CD14-positive monocyte (primary cell): ENCODE results near the gene DIS3L2. TPM values are rescaled to one million over a fixed set of nuclear protein-coding genes. Genes with fewer than 3 reads are reported as not detected.

ENCODE experiments used
- DNase-seq, 3 donors: peaks; one replicate each; pipeline ENCODE4 v3.0.0-alpha.2; 2011 to 2022
- H2AFZ ChIP-seq: 2 replicates; pipeline ENCODE4 v1.6.0; 2012; ENCODE audit warnings: mild to moderate bottlenecking, low read depth, low read length, inconsistent platforms; ENCODE audit not compliant: insufficient read depth, poor library complexity, severe bottlenecking
- H3K27ac ChIP-seq, 2 donors: 1 replicate in 1 of 2; 2 replicates in 1 of 2; pipeline ENCODE4 v1.5.1; 2012 to 2013; ENCODE audit warnings: low read length in 2 of 2, control low read depth in 1 of 2, inconsistent platforms in 1 of 2, low read depth in 1 of 2, mild to moderate bottlenecking in 1 of 2
- H3K27me3 ChIP-seq, 2 donors: one replicate each; pipeline versions ENCODE4 v1.6.0 to v1.6.1; 2011 to 2013; ENCODE audit warnings: low read length in 2 of 2; ENCODE audit not compliant: control insufficient read depth in 2 of 2, insufficient read depth in 2 of 2
- H3K36me3 ChIP-seq, 2 donors: replicated peaks in 1 of 2; 1 replicate in 1 of 2; 2 replicates in 1 of 2; pipeline versions ENCODE4 v1.5.1 to v1.6.1; 2012 to 2013; ENCODE audit warnings: low read length in 2 of 2, control low read depth in 1 of 2, inconsistent platforms in 1 of 2, mild to moderate bottlenecking in 1 of 2; ENCODE audit not compliant: insufficient read depth in 2 of 2, control insufficient read depth in 1 of 2
- H3K4me1 ChIP-seq, 2 donors: 1 replicate in 1 of 2; 2 replicates in 1 of 2; pipeline versions ENCODE4 v1.5.1 to v1.6.1; 2012 to 2013; ENCODE audit warnings: low read length in 2 of 2, control low read depth in 1 of 2, inconsistent platforms in 1 of 2, mild to moderate bottlenecking in 1 of 2, moderate library complexity in 1 of 2; ENCODE audit not compliant: insufficient read depth in 2 of 2, control insufficient read depth in 1 of 2
- H3K4me2 ChIP-seq: replicated peaks from 2 replicates; pipeline ENCODE3; 2012; ENCODE audit warnings: low read length, moderate library complexity, mild to moderate bottlenecking; ENCODE audit not compliant: poor library complexity, severe bottlenecking; ENCODE audit errors: extremely low read depth
- H3K4me3 ChIP-seq, 3 experiments: fragments of 200-600 bp in 1 of 3; sonication (generic) in 1 of 3; replicated peaks in 1 of 3; 1 replicate in 2 of 3; 2 replicates in 1 of 3; pipeline ENCODE4 v1.5.1; 2011 to 2013; ENCODE audit warnings: low read length in 3 of 3, mild to moderate bottlenecking in 3 of 3, control low read depth in 2 of 3, low read depth in 2 of 3, inconsistent platforms in 1 of 3, moderate library complexity in 1 of 3
- H3K79me2 ChIP-seq: 2 replicates; pipeline ENCODE4 v1.6.0; 2012; ENCODE audit warnings: mild to moderate bottlenecking, control low read depth, inconsistent platforms, low read length, moderate library complexity; ENCODE audit not compliant: insufficient read depth
- H3K9ac ChIP-seq: 2 replicates; pipeline ENCODE4 v1.6.0; 2017; ENCODE audit warnings: low read length, mild to moderate bottlenecking; ENCODE audit not compliant: insufficient read depth, poor library complexity, severe bottlenecking
- H3K9me3 ChIP-seq, 2 donors: replicated peaks in 1 of 2; 1 replicate in 1 of 2; 2 replicates in 1 of 2; pipeline versions ENCODE4 v1.5.1 to v1.6.1; 2012 to 2013; ENCODE audit warnings: low read length in 2 of 2, control low read depth in 1 of 2; ENCODE audit not compliant: control insufficient read depth in 1 of 2, insufficient read depth in 1 of 2
- H4K20me1 ChIP-seq: 2 replicates; pipeline ENCODE4 v1.6.0; 2012; ENCODE audit warnings: mild to moderate bottlenecking, low read length, control low read depth, moderate library complexity; ENCODE audit not compliant: insufficient read depth
- H3K27ac Mint-ChIP-seq, 7 donors: one replicate each; pipeline ENCODE4 v1.8.0; 2020; ENCODE audit warnings: mild to moderate bottlenecking in 7 of 7, mixed read lengths in 7 of 7, moderate library complexity in 6 of 7, inconsistent platforms in 2 of 7
- H3K27me3 Mint-ChIP-seq, 3 donors: one replicate each; pipeline ENCODE4 v1.8.0; 2021 to 2022; ENCODE audit warnings: low read depth in 3 of 3, mild to moderate bottlenecking in 3 of 3, mixed read lengths in 3 of 3, moderate library complexity in 3 of 3, inconsistent platforms in 1 of 3
- H3K36me3 Mint-ChIP-seq, 2 donors: one replicate each; pipeline ENCODE4 v1.8.0; 2020; ENCODE audit warnings: mixed read lengths in 2 of 2, inconsistent platforms in 1 of 2, mild to moderate bottlenecking in 1 of 2
- H3K4me1 Mint-ChIP-seq: one replicate; pipeline ENCODE4 v1.8.0; 2020; ENCODE audit warnings: mild to moderate bottlenecking, mixed read lengths
- H3K4me3 Mint-ChIP-seq, 2 donors: one replicate each; pipeline ENCODE4 v1.8.0; 2020; ENCODE audit warnings: mild to moderate bottlenecking in 2 of 2, mixed read lengths in 2 of 2, moderate library complexity in 1 of 2
- H3K9me3 Mint-ChIP-seq, 7 donors: one replicate each; pipeline ENCODE4 v1.8.0; 2020 to 2022; ENCODE audit warnings: mixed read lengths in 7 of 7, mild to moderate bottlenecking in 6 of 7, moderate library complexity in 6 of 7, inconsistent platforms in 2 of 7
- CTCF ChIP-seq: fragments of 200-600 bp; IDR thresholded peaks from one replicate; pipeline ENCODE4 v1.8.0; 2022; ENCODE audit warnings: antibody characterized with exemption, mild to moderate bottlenecking
- WGBS: methylation state at CpG from one replicate; pipeline ENCODE4 v1.1.5; 2013; ENCODE audit warnings: missing lambda C conversion rate; ENCODE audit not compliant: insufficient coverage; 5-methylcytosine and 5-hydroxymethylcytosine counted together
- intact Hi-C, 2 donors: fragments of 100-400 bp; cut with micrococcal nuclease; formaldehyde crosslinking; loops; one replicate each; pipeline versions ENCODE4 v1.15.0 to v1.15.1; 2023
- polyA plus RNA-seq, 3 donors: library from polyadenylated mRNA; depleted of rRNA in 1 of 3; unstranded in 2 of 3; stranded (reverse) in 1 of 3; fragments of 300-500 nt in 2 of 3; fragments of >200 nt in 1 of 3; fragmentation: Illumina TruSeq in 2 of 3; gene quantifications; 1 replicate in 2 of 3; 2 replicates in 1 of 3; pipeline ENCODE4 v1.2.3, GENCODE V29; 2012 to 2021

The DIS3L2 gene
- polyA plus RNA-seq, 3 donors = 6.0 to 21.7 (median 6.4) TPM

- Histone ChIP-seq H3K27ac (no peak overlapping the region), H3K4me1 (no peaks in the 10 kb centered on the region), H3K36me3 (no peaks in the 10 kb centered on the region), H3K9me3 (no peaks in the 10 kb centered on the region), H4K20me1 (no peaks in the 10 kb centered on the region), H3K4me2 (no peak overlapping the region), H3K9ac (no peak overlapping the region), H2AFZ (no peak overlapping the region), H3K4me3 (no peak overlapping the region), H3K27me3 (peaks cover 0 to 2% of the 10 kb centered on the region in 2 donors), H3K79me2 (no peaks in the 10 kb centered on the region)
- Mint-ChIP-seq H3K4me3 (no peak overlapping the region), H3K9me3 (no peaks in the 10 kb centered on the region), H3K27ac (no peak overlapping the region), H3K4me1 (peaks cover 3% of the 10 kb centered on the region), H3K27me3 (peaks cover 3 to 16% (median 4%) of the 10 kb centered on the region in 3 donors), H3K36me3 (no peaks in the 10 kb centered on the region)
- intact Hi-C loops = no loop called here
- TF ChIP-seq CTCF = no peak
- no peak for DNase-seq
- 100% methylated on average over 6 of the region's 7 CpGs for WGBS
Observed at GRCh38 chr2:232376713-232377112, 415.2 kb downstream of the DIS3L2 start.

GRCh38 chr2:232377319-232377718, 415.8 kb downstream of the DIS3L2 start:
- H3K9me3 ChIP-seq = no peaks in the 10 kb centered on the region
- TF ChIP-seq CTCF = no peak
- Mint-ChIP-seq H3K36me3 (no peaks in the 10 kb centered on the region), H3K27ac (no peak overlapping the region), H3K27me3 (peaks cover 9 to 22% (median 10%) of the 10 kb centered on the region in 3 donors), H3K4me1 (peaks cover 3% of the 10 kb centered on the region), H3K9me3 (no peaks in the 10 kb centered on the region), H3K4me3 (no peak overlapping the region)
- H3K27me3 ChIP-seq = peaks cover 0 to 7% of the 10 kb centered on the region in 2 donors
- no peak overlapping the region for H3K9ac ChIP-seq
- intact Hi-C loops = no loop called here
- no peaks in the 10 kb centered on the region for H3K4me1 ChIP-seq
- no peak overlapping the region for H3K27ac ChIP-seq
- H3K4me2 ChIP-seq = no peak overlapping the region
- H2AFZ ChIP-seq = no peak overlapping the region
- 90% methylated on average over 4 of the region's 7 CpGs for WGBS
- H3K36me3 ChIP-seq = no peaks in the 10 kb centered on the region
- H3K4me3 ChIP-seq = no peak overlapping the region
- no peaks in the 10 kb centered on the region for H4K20me1 ChIP-seq
- no peaks in the 10 kb centered on the region for H3K79me2 ChIP-seq
- DNase-seq = no peak
